HG02970 (cell line): Measurements from ENCODE around the gene RNF130.
"Not testable (repeated sequence)": the region's sequence is repeated elsewhere in the genome, so short reads cannot be mapped to it uniquely, and the experiment has no call there.

Source experiments
- ATAC-seq: cut with Tn5 transposase; IDR thresholded peaks from one replicate; pipeline ENCODE4 v1.9.1; 2021; ENCODE audit warnings: mild to moderate bottlenecking, moderate library complexity, moderate number of reproducible peaks; ENCODE audit not compliant: unreplicated experiment, low FRiP score

Gene RNF130

DNA sequence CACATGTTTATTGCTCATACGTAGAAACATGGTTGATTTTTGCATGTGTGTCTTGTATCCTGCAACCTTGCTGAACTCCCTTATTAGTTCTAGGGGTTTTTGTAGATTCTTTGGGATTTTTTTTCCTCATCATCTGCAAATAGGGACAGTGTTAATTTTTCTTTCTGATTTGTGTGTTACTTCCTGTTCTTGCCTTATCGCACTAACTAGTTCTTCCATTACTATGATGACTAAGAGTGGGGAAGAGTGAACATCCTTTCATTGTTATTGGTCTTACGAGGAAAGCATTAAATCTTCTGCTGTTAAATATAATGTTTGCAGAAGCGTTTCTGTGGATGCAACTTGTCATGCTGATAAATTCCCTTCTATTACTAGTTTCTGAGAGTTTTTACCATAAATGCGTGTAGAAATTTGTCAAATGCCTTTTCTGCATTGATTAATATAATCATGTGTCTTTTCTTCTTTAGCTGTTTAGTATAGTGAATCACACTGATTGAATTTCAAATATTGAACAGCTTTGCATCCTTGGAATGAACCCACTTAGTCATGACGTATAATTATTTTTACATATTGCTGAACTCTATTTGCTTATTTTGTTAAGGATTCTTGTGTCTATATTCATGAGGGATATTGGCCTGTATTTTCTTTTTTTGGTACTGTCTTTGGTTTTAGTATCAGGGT, 32.1 kb upstream of the RNF130 start:
- no peak for ATAC-seq

DNA sequence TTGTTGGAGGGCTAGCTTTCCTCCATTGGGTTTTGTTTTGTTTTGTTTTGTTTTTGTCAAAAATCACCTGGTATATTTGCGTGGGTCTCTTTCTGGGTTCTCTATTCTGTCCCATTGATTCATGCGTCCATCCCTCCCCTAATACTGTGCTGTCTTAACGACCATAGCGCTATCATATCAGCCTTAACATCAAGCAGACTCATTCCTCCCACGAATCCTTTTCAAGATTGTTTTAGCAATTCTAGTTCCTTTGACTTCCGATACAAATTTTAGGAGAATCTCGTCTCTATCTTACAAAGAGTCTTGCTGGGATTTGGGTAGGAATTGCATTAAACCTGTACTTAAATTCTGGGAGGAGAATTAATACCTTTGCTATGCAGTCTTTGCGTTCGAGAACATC, 31.1 kb upstream of the RNF130 start:
- ATAC-seq: no peak

DNA sequence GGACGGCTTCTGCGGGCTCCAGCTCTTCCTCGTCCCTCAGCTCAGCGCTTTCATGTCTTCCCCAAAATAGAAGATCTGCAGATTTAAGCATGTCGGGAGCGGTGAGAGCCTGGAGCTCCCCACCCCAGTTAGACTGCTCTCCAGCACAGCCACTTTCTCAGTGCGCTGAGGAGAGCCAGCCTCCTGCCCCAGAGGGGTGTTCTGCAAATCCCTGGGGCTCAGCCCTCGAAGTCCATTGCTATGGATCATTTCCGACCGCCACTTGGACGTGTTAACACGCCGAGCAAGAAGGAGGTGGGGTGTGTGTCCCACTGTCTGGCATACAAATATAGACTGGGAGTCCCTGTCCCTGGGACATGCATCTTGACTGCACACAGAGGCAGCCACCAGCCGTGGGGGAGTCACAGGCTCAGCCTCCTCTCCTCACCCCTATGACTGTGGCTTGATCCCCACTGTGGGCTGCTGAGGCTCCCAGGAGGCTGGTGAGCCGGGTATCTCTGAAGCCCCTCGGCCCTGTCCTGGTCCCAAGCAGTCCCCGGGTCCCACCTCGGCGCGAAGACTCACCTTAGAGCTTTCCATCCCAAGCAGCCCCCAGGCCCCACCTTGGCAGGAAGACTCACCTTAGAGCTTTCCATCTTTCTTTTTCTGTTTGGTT, 30.0 kb upstream of the RNF130 start:
- no peak for ATAC-seq

DNA sequence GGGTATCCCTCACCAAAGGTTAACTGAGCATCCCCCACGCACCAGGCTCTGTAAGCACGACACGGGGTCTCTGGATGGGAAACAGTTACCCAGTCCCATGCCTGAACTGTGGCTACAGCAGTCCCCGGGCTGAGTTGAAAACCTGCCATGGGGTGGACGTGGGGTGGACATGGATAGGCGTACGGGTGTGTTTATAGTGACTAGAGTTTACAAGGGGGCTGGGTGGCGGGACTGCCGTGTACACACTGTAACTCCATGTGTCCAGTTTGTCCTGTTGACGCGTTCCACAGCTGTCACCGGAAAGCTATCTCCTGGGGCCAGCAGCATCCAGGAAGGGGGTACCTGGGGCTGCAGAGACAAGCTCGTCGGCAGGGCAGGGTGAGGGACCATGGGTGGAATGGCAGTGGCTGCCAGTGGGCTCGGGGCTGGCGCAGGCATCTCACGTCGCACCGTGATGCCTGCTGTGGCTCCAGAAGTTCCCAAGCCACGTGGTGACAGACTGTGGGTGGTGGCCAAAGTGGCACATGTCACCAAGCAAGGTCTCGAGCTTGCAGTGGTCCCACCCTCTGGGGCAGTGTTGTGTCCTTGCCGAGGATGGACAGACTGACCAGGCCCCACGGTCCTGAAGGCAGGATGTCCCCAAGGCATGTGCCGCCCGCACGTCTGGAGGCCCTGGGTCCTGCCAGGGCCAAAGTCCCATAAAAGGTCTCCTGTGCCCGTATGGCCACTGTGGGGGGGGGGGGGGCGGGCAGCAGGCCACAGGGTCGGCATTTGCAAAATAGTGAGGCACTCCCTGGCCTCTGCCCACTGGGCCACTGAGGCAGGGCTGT, 29.3 kb upstream of the RNF130 start:
- ATAC-seq: no peak

DNA sequence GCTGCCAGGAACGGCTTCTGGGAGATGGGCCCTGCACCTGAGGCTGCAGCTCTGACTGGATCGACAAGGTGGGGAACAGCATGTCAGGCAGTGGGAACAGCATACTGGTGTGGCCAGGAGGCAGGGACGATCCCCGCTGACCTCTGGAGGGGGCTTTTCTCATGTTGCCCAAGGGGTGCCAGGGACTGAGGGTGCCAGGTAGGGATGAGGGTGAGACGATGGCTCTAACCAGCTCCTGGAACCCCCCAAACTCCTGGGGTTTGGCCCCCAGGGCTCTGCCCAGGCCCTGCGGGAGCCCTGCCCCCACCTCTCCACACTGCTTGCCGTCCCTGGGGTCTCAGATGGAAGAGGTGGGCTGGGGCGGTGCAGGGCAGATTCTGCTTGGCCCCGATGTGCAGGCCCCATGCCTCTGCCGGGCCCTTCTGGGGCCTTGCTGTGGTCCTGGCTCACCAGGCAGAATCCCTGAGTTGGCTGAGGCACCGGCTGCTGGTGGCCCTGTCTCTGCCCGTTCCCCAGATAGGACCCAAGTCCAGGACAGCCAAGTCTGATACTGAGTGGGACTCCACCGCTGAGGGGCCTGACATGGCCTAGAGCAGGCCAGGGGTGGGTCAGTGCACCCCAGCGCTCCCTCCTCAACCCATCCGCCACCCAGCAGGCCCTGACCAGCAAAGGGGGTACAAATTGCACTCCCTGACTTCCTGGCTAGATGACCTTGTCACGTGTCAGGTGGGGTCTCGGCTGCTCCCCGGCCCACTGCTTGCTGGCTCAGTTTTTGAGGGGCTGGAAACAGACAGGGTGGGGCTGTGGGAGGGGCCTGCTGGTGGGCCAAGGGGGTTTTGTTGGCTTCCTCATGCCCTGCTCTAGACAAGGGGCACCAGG, 28.4 kb upstream of the RNF130 start:
- no peak for ATAC-seq

DNA sequence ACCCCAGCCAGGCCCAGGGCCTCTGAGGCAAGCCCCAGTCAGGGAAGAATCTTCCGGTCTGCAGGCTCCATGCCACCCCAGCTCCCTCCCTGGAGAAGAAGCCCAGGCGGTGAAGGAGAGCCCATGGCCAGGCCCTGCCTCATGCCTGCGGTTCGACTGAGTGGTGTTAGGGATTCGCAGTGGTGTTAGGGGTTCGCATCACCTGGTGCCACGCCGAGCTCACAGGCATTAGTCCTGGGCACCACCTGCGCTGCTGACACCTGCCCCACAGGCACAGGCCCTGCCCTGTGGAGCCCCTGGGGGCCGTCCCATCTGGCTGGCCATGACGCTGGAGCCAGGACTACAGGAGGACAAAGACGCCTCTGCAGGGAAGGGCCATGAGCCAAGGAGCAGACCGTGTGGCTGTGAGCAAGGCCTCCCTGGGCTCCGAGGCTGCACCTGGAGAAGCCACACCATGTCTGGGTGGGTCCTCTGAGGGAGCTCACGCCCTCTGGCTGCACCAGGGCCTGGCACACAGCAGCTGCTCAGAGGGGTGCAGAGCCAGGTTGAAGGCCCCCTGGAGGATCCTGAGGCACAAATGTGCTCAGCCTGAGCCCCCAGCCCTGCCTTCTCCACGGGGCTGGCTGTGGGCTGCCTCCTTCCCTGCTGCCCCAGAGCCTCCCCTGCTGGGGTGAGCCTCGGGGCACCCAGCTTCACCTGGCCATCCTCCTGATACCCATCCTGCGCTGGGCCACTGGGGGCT, 27.6 kb upstream of the RNF130 start:
- no peak for ATAC-seq

DNA sequence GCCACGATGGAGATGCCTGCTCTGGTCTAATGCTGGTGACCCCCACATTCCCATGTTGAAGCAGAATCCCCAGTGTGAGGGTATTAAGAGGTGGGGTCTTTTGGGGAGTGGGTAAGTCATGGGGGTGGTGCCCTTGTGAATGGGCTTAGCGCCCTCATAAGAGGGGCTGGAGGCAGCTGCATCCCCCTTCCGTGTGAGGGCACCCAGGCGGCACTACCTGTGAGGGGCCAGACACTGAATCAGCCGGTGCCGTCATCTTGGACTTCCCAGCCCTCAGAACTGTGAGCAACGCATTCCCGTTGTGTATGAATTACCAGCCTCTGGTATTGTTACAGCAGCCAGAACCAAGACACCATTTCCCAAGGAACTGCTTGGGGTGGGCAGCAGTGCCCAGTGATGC, 27.0 kb upstream of the RNF130 start:
- ATAC-seq: no peak

DNA sequence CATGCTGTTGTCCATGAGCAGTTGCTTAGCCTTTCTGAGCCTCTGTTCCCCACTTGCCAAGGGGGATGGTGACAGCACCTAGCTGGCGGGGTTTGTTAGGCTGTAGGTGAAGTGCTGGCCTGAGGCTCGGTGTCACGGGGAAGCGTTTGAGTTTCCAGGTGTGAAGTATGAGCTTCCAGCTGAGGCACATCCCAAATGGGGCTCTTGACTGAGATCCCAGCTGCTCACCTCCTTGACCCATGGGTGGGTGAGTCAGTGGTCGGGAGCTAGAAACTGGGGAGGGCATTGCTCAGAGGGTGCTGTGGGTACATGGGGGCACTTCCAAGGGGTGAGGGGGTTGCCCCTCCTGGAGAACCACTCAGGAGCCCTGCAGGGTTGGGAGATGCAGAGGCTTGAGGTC, 26.4 kb upstream of the RNF130 start:
- ATAC-seq: no peak

DNA sequence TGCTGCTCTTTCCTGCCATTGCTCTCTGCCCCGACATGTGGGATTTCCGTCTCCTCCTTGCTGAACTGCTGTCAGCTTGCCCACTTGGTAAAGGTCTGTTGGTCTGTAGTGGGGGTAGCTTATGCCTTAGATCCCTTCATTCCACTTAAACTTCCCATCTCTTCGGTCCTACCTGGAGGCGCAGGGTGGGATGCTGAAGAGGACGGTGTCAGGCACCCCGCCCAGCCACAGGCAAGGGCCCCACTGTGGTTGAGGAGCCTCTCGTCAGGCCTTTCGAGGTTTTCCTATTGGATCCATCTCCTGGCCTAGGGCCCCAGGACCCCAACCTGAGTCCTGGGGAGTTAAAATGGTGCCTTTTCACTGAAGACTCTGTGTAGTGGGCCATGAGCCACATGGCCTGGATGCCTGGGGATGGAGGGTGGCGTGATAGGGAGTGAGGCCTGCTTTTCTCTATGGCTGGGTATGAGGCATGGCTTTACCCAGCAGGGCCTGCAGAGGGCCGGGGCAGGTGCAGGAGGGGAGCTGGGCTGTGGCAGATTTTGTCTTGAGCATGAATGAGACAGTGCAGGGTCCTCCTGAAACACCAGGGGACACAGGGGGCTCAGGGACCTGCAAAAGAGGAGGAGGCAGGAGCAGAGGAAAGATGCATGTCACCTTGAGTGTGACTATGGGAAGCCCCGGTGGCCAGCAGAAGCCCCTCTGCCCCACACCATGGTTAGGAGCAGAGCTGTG, 25.8 kb upstream of the RNF130 start:
- ATAC-seq: no peak

DNA sequence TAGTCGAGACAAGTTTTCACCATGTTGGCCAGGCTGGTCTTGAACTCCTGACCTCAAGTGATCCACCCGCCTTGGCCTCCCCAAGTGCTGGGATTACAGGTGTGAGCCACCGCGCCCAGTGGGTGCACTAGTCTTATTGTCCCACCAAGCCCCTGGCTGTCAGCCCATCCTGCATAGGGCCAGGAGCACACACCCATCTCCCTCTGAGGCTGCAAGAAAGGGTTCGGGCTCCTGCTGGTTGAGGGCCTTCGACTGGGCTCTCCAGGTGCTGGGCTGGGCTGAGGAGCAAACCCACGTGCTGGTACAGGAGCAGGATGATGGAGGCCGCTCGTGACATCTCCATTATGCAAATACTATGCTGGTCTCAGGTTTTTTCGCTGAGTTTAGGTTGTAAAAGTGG, 25.1 kb upstream of the RNF130 start:
- ATAC-seq: no peak

DNA sequence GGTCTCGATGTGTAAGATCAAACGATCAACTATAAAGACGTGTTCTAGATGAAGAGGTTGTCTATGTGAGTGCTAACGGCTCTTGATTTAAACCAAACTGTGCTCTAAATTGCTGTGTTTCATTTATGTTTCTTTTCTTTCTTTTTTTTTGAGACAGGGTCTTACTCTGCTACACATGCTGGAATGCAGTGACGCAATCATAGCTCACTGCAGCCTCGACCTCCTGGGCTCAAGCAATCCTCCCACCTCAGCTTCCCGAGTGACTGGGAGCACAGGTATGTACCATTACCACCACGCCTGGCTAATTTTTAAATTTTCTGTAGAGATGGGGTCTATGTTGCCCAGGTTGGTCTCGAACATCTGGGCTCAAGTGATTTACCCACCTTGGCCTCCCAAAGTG, 24.0 kb upstream of the RNF130 start:
- no peak for ATAC-seq

DNA sequence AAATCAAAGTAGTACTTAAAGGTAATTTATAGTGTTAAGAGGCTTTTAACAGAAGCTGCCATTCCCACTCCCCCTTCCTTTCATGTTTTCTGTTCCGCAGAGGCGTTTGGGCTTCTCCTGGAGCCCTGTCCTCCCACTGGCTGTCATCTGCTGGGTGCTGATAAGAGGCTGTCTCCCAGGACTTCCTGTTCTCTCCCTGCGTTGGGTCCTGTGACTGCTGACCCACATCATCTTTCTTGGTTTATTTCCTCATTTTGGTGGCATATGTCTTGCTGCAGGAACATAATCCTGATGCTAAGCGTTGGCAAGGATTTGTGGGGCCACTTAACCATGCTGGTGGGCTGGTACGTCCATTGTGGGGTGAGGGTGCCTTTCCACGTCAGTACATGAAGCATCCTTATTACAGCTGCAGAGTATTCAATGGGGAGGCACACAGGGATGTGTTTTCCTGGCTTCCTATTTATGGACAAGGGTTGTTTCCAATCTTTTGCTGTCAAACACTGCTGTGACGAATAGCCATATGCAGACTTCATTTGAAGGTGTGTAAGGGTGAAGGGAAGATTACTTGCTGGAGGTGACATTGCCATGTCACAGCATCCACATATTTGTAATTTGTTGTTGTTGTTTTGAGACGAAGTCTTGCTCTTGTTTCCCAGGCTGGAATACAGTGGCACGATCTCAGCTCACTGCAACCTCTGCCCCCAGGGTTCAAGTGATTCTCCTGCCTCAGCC, 22.3 kb upstream of the RNF130 start:
- no peak for ATAC-seq

DNA sequence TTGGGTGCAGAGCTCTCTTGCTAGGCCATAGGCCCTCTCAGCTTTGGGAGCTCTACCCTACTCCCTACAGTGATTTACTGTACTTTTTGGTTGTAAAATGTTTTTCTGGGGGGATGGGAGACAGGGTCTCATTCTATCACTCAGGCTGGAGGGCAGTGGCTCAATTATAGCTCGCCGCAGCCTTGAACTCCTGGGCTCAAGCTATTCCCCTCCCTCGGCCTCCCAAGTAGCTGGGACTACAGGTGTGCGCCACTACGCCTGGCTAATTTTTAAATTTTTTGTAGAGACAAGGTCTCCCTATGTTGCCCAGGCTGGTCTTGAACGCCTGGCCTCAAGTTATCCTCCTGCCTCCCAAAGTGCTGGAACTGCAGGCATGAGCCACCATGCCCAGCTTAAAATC, 21.7 kb upstream of the RNF130 start:
- ATAC-seq: no peak

DNA sequence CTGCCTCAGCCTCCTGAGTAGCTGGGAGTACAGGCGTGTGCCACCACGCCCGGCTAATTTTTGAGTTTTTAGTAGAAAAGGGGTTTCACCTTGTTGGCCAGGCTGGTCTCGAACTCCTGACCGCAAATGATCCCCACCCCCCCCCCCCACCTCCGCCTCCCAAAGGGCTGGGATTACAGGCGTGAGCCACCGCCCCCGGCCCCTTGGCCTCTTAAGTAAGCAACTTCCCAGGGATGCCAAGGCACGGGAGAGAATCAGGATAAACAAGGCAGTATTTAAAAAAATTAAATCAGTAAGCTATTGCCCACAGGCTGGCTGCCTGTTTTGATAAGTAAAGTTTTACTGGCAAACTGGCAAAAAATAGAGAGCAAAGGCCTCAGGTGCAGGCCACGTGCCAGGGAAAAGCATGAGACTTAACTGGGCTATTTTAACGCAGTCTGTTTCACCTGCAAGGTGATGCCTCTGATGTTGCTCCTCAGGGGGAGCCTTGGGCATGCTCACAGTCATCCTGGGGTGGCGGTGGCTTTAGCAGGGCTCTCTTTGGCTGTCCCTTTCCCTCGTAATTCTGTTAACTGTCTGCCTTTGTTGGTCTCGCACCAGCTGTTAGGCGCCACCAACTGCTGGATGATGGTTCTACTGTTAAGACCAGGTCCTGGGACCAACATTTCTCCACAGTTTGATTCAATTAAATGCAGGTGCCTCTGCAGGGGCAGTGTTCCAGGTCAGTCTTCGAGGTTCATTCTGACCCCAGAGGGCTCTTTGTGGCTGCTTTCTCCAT, 19.4 kb upstream of the RNF130 start:
- ATAC-seq: no peak

DNA sequence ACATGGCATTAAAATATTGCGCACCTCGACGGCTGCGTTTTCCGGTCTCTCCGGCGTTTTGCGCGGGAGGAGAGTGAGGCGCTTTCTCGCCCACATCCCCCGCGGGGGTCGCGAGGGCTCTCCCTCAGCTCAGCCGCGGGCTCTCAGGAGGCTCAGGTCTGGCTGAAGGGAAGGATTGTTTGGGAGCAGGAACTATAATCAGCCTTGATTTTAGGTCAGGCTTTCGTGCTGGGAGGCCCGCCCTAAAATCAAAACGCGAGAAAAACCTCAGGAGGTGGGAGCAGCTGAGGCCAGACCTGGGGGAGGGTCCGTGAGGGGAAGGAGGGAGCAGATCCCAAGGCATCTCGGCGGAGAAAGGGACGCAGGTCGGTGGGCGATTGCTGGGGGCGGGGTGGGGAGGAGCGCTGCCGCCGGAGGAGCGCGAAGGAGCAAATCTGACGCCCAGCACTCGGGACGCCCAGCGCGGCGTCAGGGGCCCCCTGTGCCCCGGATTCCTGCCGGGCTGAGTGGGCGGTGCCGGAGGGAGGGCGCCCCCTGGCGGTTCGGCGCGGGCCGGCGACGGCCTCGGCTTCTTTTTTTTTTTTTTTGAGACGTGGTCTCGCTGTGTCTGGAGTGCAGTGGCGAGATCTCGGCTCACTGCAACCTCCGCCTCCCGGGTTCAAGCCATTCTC, 18.7 kb upstream of the RNF130 start:
- no peak for ATAC-seq

DNA sequence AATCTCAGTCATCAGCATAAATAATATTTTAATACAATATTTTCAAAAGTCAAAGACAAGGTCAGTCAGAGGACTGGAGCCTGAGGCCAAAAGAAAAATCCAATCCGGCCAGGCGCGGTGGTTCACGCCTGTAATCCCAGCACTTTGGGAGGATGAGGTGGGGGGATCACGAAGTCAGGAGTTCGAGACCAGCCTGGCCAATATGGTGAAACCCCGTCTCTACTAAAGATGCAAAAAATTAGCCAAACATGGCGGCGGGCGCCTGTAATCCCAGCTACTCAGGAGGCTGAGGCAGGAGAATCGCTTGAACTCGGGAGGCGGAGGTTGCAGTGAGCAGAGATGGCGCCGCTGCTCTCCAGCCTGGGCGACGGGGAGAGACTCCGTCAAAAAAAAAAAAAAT, 18.1 kb upstream of the RNF130 start:
- not testable (repeated sequence) for ATAC-seq

DNA sequence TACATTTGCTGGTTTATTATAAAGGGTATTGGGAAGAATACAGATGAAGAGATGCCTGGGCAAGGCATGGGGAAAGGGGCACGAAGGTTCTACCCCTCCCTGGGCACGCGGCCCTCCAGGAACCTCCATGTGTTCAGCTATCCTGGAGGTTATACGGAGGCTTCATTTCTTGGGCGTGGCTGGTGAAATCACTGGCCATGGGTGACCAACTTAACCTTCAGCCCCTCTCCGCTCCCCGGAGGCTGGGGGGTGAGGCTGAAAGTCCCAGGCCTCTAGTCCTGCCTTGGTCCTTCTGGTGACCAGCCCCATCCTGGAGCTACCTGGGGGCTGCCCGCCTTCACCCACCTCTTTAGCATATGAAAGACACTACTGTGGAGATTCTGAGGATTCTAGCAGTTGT, 17.0 kb upstream of the RNF130 start:
- ATAC-seq: no peak
